ENCODE data around the gene CNGB1.

DNA sequence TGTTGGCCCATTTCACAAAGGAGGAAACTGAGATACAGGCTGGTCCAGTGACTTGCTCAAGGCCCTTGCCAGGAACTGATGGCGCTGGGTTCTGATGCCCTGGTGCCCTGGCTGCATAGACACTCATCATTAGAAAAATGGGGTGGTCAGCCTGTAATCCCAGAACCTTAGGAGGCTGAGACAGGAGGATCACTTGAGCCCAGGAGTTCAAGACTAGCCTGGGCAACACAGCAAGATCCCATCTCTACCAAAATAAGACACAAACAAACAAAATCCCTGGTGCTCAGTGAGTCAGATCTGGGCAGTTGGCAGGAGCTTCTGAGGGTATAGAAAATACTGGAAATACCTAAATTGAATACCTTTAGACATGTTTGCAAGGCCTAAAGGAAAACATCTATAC lies 127.5 kb downstream of the CNGB1 start:
- TF ChIP-seq, protein P1, sequence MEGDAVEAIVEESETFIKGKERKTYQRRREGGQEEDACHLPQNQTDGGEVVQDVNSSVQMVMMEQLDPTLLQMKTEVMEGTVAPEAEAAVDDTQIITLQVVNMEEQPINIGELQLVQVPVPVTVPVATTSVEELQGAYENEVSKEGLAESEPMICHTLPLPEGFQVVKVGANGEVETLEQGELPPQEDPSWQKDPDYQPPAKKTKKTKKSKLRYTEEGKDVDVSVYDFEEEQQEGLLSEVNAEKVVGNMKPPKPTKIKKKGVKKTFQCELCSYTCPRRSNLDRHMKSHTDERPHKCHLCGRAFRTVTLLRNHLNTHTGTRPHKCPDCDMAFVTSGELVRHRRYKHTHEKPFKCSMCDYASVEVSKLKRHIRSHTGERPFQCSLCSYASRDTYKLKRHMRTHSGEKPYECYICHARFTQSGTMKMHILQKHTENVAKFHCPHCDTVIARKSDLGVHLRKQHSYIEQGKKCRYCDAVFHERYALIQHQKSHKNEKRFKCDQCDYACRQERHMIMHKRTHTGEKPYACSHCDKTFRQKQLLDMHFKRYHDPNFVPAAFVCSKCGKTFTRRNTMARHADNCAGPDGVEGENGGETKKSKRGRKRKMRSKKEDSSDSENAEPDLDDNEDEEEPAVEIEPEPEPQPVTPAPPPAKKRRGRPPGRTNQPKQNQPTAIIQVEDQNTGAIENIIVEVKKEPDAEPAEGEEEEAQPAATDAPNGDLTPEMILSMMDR (optimal IDR thresholded peaks at IDR 0.05 in 1 of 3, IDR thresholded peaks at IDR 0.05 in 1 of 3, conservative IDR thresholded peaks at IDR 0.05 in 1 of 3; ENCODE audit: extremely low read depth in 1 of 3, insufficient read depth in 2 of 3, low read length in 3 of 3), result no peak
- no peak for TF ChIP-seq EZH2 (IDR thresholded peaks at IDR 0.05; ENCODE audit: low read length)

Measured in keratinocyte (primary cell).